COLO668 (cell line): ENCODE results near the gene SH3RF3.

Source experiments
- DNase-seq: peaks from one replicate; lab custom pipeline; 2025; ENCODE audit not compliant: unreplicated experiment; lab: John Stamatoyannopoulos, UW

Gene SH3RF3

GRCh38 chr2:109197491-109198418 lies 68.8 kb downstream of the SH3RF3 start:
- no peak for DNase-seq

- DNase-seq = no peak
These were observed 70.8 kb downstream of the SH3RF3 start for GRCh38 chr2:109199790-109200189.

- DNase-seq = no peak
These were observed 71.8 kb downstream of the SH3RF3 start for GRCh38 chr2:109200616-109201464.

- no peak for DNase-seq
These were observed 72.7 kb downstream of the SH3RF3 start for GRCh38 chr2:109201465-109202327.

- DNase-seq = no peak
These were observed 73.5 kb downstream of the SH3RF3 start for GRCh38 chr2:109202486-109202885.

GRCh38 chr2:109203246-109204011 lies 74.4 kb downstream of the SH3RF3 start:
- DNase-seq = no peak

GRCh38 chr2:109204412-109204811 lies 75.4 kb downstream of the SH3RF3 start:
- peak; percentile 55 for DNase-seq

GRCh38 chr2:109205447-109205846 lies 76.4 kb downstream of the SH3RF3 start:
- DNase-seq = no peak

GRCh38 chr2:109206569-109207146 lies 77.7 kb downstream of the SH3RF3 start:
- no peak for DNase-seq

- no peak for DNase-seq
These were observed 78.2 kb downstream of the SH3RF3 start for GRCh38 chr2:109207176-109207575.

GRCh38 chr2:109208071-109208950 lies 79.3 kb downstream of the SH3RF3 start:
- no peak for DNase-seq

GRCh38 chr2:109208951-109209335 lies 79.9 kb downstream of the SH3RF3 start:
- no peak for DNase-seq

- DNase-seq = no peak
These were observed 80.4 kb downstream of the SH3RF3 start for GRCh38 chr2:109209412-109209811.

GRCh38 chr2:109209941-109210340 lies 80.9 kb downstream of the SH3RF3 start:
- no peak for DNase-seq

GRCh38 chr2:109210431-109211200 lies 81.6 kb downstream of the SH3RF3 start:
- peak; percentile 79 for DNase-seq

GRCh38 chr2:109211315-109211714 lies 82.3 kb downstream of the SH3RF3 start:
- DNase-seq = no peak

- DNase-seq = no peak
These were observed 84.0 kb downstream of the SH3RF3 start for GRCh38 chr2:109212836-109213563.
